B cell (primary cell): ENCODE results near the gene MTRF1.

Source experiments
- CTCF ChIP-seq: fragments of 200-600 bp; IDR thresholded peaks from one replicate; pipeline ENCODE4 v1.8.0; 2022; ENCODE audit warnings: antibody characterized with exemption, mild to moderate bottlenecking
- EZH2 ChIP-seq: IDR thresholded peaks from 2 replicates; pipeline ENCODE4 v1.6.1; 2012; ENCODE audit warnings: borderline replicate concordance, low read depth, mild to moderate bottlenecking, moderate library complexity, low read length; ENCODE audit not compliant: insufficient read depth, poor library complexity, severe bottlenecking

GRCh38 chr13:41304551-41304950 is 41.2 kb upstream of the MTRF1 start:
- TF ChIP-seq EZH2 (no peak), CTCF (no peak)
